Measurements from ENCODE around the gene ALLC. TPM values are rescaled to one million over a fixed set of nuclear protein-coding genes. Genes with fewer than 3 reads are reported as not detected.
"Not testable (repeated sequence)": the region's sequence is repeated elsewhere in the genome, so short reads cannot be mapped to it uniquely, and the experiment has no call there.

The ALLC gene
- not detected for total RNA-seq
- long read RNA-seq: 0 reads

- intact Hi-C loops (cut with micrococcal nuclease): loop anchor here (10.0 kb wide), 1 partner anchor 233 kb away; no protein-coding TSS in a partner anchor
- DNase-seq: no peak
- ATAC-seq: no peak
Observed at GRCh38 chr2:3657881-3658280, at the start of gene ALLC. Gene ALLC, plus strand, starts transcription at chr2:3658200. Its CDS starts 12,958 bp downstream, at chr2:3671158.

GRCh38 chr2:3608373-3609278 lies 49.4 kb upstream of the ALLC start:
- ATAC-seq (no peak), DNase-seq (no peak)
- intact Hi-C loops (cut with micrococcal nuclease): no loop called here

- ATAC-seq; intact Hi-C loops (cut with micrococcal nuclease); DNase-seq: not testable (repeated sequence)
Observed at GRCh38 chr2:3609279-3609673, 48.7 kb upstream of the ALLC start.

- DNase-seq: no peak
- ATAC-seq: no peak
- intact Hi-C loops (cut with micrococcal nuclease): no loop called here
Observed at GRCh38 chr2:3610415-3610814, 47.6 kb upstream of the ALLC start.

- intact Hi-C loops (cut with micrococcal nuclease): no loop called here
- DNase-seq (no peak), ATAC-seq (no peak)
Observed at GRCh38 chr2:3610881-3611505, 47.0 kb upstream of the ALLC start.

GRCh38 chr2:3611589-3611988 lies 46.4 kb upstream of the ALLC start:
- intact Hi-C loops (cut with micrococcal nuclease): no loop called here
- ATAC-seq (no peak), DNase-seq (no peak)

- no peak for ATAC-seq
- DNase-seq: no peak
Observed at GRCh38 chr2:3612639-3613523, 45.1 kb upstream of the ALLC start.

GRCh38 chr2:3613524-3613905 lies 44.5 kb upstream of the ALLC start:
- DNase-seq (no peak), ATAC-seq (no peak)
- intact Hi-C loops (cut with micrococcal nuclease): no loop called here

More at GRCh38 chr2:3612639-3613523, 45.1 kb upstream of the ALLC start:
- intact Hi-C loops (cut with micrococcal nuclease): no loop called here

- intact Hi-C loops (cut with micrococcal nuclease); ATAC-seq; DNase-seq: not testable (repeated sequence)
Observed at GRCh38 chr2:3614743-3615142, 43.3 kb upstream of the ALLC start.

GRCh38 chr2:3615541-3616200 lies 42.3 kb upstream of the ALLC start:
- intact Hi-C loops (cut with micrococcal nuclease); ATAC-seq; DNase-seq: not testable (repeated sequence)

GRCh38 chr2:3616435-3617197 lies 41.4 kb upstream of the ALLC start:
- DNase-seq; ATAC-seq; intact Hi-C loops (cut with micrococcal nuclease): not testable (repeated sequence)

- DNase-seq (no peak), ATAC-seq (no peak)
- intact Hi-C loops (cut with micrococcal nuclease): no loop called here
Observed at GRCh38 chr2:3617198-3617890, 40.7 kb upstream of the ALLC start.

GRCh38 chr2:3618367-3618766 lies 39.6 kb upstream of the ALLC start:
- intact Hi-C loops (cut with micrococcal nuclease): no loop called here
- no peak for DNase-seq
- ATAC-seq: no peak

- DNase-seq (no peak), ATAC-seq (no peak)
- intact Hi-C loops (cut with micrococcal nuclease): no loop called here
Observed at GRCh38 chr2:3619033-3619432, 39.0 kb upstream of the ALLC start.

GRCh38 chr2:3619661-3620060 lies 38.3 kb upstream of the ALLC start:
- ATAC-seq; DNase-seq; intact Hi-C loops (cut with micrococcal nuclease): not testable (repeated sequence)

- DNase-seq: no peak
- no peak for ATAC-seq
- intact Hi-C loops (cut with micrococcal nuclease): no loop called here
Observed at GRCh38 chr2:3620834-3621233, 37.2 kb upstream of the ALLC start.

- intact Hi-C loops (cut with micrococcal nuclease): no loop called here
- DNase-seq (no peak), ATAC-seq (no peak)
Observed at GRCh38 chr2:3622967-3623366, 35.0 kb upstream of the ALLC start.
